ENCODE data around the gene HSH2D. TPM values are rescaled to one million over a fixed set of nuclear protein-coding genes. Genes with fewer than 3 reads are reported as not detected.
A peak's percentile ranks its signal among the peaks of the same experiment; 100 is the strongest.

The HSH2D gene
- total and polyA plus RNA-seq, 9 of the 15 experiments (the other 6 are each of a cell fraction or from before 2014, with no cell fraction given): 0.03 to 1.1 (median 0.35) TPM; not detected in 1

DNA sequence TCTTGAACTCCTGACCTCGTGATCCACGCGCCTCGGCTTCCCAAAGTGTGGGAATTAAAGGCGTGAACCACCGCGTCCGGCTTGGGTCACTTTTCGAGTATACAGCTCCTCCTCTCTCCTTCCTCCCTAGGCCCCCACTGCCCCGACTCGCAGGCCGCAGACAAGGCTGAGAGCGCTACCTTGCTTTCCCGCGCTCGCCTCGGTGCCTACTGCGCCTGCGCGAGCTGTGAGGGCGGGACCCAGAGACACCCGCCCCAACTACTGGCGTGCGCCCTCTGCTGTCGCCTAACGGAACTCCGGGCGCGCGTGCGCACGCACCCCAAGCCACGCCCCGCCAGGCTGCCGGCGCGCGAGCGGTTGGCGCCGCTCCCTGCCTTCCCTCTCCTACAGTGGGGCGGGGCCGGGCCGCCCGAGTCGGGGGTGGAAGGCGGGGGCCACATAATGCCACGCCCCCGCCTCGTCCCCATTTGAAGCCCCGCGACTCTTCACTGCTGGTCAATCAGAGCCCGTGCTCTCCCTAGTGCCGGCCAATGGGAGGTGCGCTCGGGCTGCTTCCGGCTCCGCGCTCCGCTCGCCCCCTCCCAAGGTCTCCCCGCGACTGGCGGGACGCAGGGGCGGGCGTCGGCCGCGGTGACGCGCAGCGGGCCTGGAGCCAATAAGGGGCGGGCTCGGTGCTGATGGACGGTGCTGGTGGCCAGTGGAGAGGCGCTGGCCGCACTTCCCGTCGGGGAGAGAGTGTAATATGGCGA is 32.2 kb upstream of the HSH2D start, which contains the start of gene RAB8A (continued):
- TF ChIP-seq NFXL1 (CRISPR knock-in tag; IDR thresholded peaks at IDR 0.05): no peak
- no peak for TF ChIP-seq LARP7 (IDR thresholded peaks at IDR 0.05)
- TF ChIP-seq ZBTB17 (CRISPR knock-in tag; IDR thresholded peaks at IDR 0.05): peak; percentile 58; the same call in 1 of the 2 replicates
- TF ChIP-seq ARID4B (CRISPR knock-in tag; IDR thresholded peaks at IDR 0.05): peak; percentile 53; the same call in 1 of the 2 replicates
- no peak for TF ChIP-seq POLR3G (IDR thresholded peaks at IDR 0.05; ENCODE audit: extremely low read depth, insufficient read length, insufficient replicate concordance)
- no peak for TF ChIP-seq ZNF384 (IDR thresholded peaks at IDR 0.05; ENCODE audit: low read depth, low read length)
- TF ChIP-seq E2F3 (CRISPR knock-in tag; IDR thresholded peaks at IDR 0.05): peak; percentile 99
- TF ChIP-seq U2AF1 (optimal IDR thresholded peaks at IDR 0.05; ENCODE audit: low read depth, low read length): no peak
- no peak for TF ChIP-seq ZNF444 (CRISPR knock-in tag; IDR thresholded peaks at IDR 0.05)
- peak; percentile 81; the same call in 1 of the 2 replicates for TF ChIP-seq ERF (CRISPR knock-in tag; IDR thresholded peaks at IDR 0.05)
- TF ChIP-seq THRB (CRISPR knock-in tag; conservative IDR thresholded peaks at IDR 0.05): no peak
- TF ChIP-seq ADNP (tag; IDR thresholded peaks at IDR 0.05): peak; percentile 22
- peak; percentile 79 for TF ChIP-seq FOXM1 (IDR thresholded peaks at IDR 0.05; ENCODE audit: low read depth)
- TF ChIP-seq FOXM1 (CRISPR knock-in tag; IDR thresholded peaks at IDR 0.05; ENCODE audit: low read depth): 0 out of 2 replicates have a peak, but pooled peaks have one; percentile 55
- TF ChIP-seq MYBL2 (IDR thresholded peaks at IDR 0.05; ENCODE audit: low read depth): no peak
- TF ChIP-seq MYBL2 (CRISPR knock-in tag; IDR thresholded peaks at IDR 0.05; ENCODE audit: borderline replicate concordance): no peak
- TF ChIP-seq, protein P1, sequence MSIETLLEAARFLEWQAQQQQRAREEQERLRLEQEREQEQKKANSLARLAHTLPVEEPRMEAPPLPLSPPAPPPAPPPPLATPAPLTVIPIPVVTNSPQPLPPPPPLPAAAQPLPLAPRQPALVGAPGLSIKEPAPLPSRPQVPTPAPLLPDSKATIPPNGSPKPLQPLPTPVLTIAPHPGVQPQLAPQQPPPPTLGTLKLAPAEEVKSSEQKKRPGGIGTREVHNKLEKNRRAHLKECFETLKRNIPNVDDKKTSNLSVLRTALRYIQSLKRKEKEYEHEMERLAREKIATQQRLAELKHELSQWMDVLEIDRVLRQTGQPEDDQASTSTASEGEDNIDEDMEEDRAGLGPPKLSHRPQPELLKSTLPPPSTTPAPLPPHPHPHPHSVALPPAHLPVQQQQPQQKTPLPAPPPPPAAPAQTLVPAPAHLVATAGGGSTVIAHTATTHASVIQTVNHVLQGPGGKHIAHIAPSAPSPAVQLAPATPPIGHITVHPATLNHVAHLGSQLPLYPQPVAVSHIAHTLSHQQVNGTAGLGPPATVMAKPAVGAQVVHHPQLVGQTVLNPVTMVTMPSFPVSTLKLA (conservative IDR thresholded peaks at IDR 0.05): peak; percentile 75 to 87
- peak; percentile 69 for TF ChIP-seq FIP1L1 (IDR thresholded peaks at IDR 0.05; ENCODE audit: low read depth, low read length, poor library complexity, severe bottlenecking)
- peak; percentile 99 for TF ChIP-seq EGR1 (conservative IDR thresholded peaks at IDR 0.05)
- TF ChIP-seq FOXP1 (CRISPR knock-in tag; IDR thresholded peaks at IDR 0.05): peak; percentile 59; the same call in 1 of the 2 replicates
- TF ChIP-seq GTF2B (IDR thresholded peaks at IDR 0.05; ENCODE audit: extremely low read depth, insufficient read length): no peak

Data from K562 (cell line).